Breast epithelium (tissue), 3 donors: Measurements from ENCODE around the gene NXNL1.

Source experiments
- POLR2A ChIP-seq: fragments of 450-650 bp; IDR thresholded peaks from one replicate; pipeline ENCODE4 v1.6.1; 2016; ENCODE audit warnings: antibody characterized with exemption, mild to moderate bottlenecking, moderate library complexity
- POLR2AphosphoS5 ChIP-seq, 3 donors: sonication (generic); formaldehyde crosslinking; IDR thresholded peaks; one replicate each; pipeline ENCODE4 v1.6.1; 2017; ENCODE audit warnings: antibody characterized with exemption in 3 of 3
- TF ChIP-seq, protein P1 (sequence below), 3 donors: fragments of 450-650 bp; IDR thresholded peaks; one replicate each; pipeline ENCODE4 v1.5.1; 2016 to 2017; ENCODE audit warnings: antibody characterized with exemption in 3 of 3, mild to moderate bottlenecking in 3 of 3, moderate library complexity in 3 of 3

- TF ChIP-seq, protein P1, sequence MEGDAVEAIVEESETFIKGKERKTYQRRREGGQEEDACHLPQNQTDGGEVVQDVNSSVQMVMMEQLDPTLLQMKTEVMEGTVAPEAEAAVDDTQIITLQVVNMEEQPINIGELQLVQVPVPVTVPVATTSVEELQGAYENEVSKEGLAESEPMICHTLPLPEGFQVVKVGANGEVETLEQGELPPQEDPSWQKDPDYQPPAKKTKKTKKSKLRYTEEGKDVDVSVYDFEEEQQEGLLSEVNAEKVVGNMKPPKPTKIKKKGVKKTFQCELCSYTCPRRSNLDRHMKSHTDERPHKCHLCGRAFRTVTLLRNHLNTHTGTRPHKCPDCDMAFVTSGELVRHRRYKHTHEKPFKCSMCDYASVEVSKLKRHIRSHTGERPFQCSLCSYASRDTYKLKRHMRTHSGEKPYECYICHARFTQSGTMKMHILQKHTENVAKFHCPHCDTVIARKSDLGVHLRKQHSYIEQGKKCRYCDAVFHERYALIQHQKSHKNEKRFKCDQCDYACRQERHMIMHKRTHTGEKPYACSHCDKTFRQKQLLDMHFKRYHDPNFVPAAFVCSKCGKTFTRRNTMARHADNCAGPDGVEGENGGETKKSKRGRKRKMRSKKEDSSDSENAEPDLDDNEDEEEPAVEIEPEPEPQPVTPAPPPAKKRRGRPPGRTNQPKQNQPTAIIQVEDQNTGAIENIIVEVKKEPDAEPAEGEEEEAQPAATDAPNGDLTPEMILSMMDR (IDR thresholded peaks at IDR 0.05): no peak
- no peak for TF ChIP-seq POLR2A
- peak in 2 of 3 donors; percentile 12 to 54 for TF ChIP-seq POLR2AphosphoS5 (IDR thresholded peaks at IDR 0.05)
These were observed 39.1 kb upstream of the NXNL1 start for GRCh38 chr19:17499648-17500446.
